Tibial artery (tissue), 4 donors: ENCODE data around the gene DPP10.

Source experiments
- DNase-seq, 2 donors: peaks; one replicate each; pipeline ENCODE4 v3.0.0-alpha.2; 2019
- H3K27ac ChIP-seq, 2 donors: fragments of 200-600 bp; sonication (generic) in 1 of 2; 1 replicate in 1 of 2; 2 replicates in 1 of 2; pipeline ENCODE4 v1.5.1; 2018 to 2019; ENCODE audit warnings: mild to moderate bottlenecking in 1 of 2
- H3K27me3 ChIP-seq, 2 donors: fragments of 200-600 bp; sonication (generic) in 1 of 2; one replicate each; pipeline versions ENCODE4 v1.5.1 to v1.6.0; 2016 to 2019
- H3K36me3 ChIP-seq, 3 donors: fragments of 200-600 bp; sonication (generic) in 2 of 3; one replicate each; pipeline ENCODE4 v1.5.1; 2016 to 2019; ENCODE audit warnings: mild to moderate bottlenecking in 2 of 3
- H3K4me1 ChIP-seq, 4 donors: fragments of 200-600 bp; sonication (generic) in 2 of 4; 1 replicate in 3 of 4; 2 replicates in 1 of 4; pipeline ENCODE4 v1.5.1; 2016 to 2019
- H3K4me3 ChIP-seq, 2 donors: fragments of 200-600 bp; sonication (generic) in 1 of 2; 1 replicate in 1 of 2; 2 replicates in 1 of 2; pipeline ENCODE4 v1.5.1; 2018 to 2019; ENCODE audit warnings: mild to moderate bottlenecking in 2 of 2
- H3K9me3 ChIP-seq, 3 donors: fragments of 200-600 bp; sonication (generic) in 1 of 3; one replicate each; pipeline ENCODE4 v1.5.1; 2016 to 2019
- intact Hi-C: fragments of 100-400 bp; cut with DNase I; formaldehyde crosslinking; loops from one replicate; pipeline ENCODE4 v1.15.0; 2023; ENCODE audit warnings: low total_unique reads
- TF ChIP-seq, protein P1 (sequence below), 2 experiments: fragments of 200-600 bp in 1 of 2; fragments of 450-650 bp in 1 of 2; IDR thresholded peaks; one replicate each; pipeline ENCODE4 v1.5.1; 2017 to 2019; ENCODE audit warnings: antibody characterized with exemption in 2 of 2, mild to moderate bottlenecking in 1 of 2, moderate library complexity in 1 of 2

Gene DPP10

DNA sequence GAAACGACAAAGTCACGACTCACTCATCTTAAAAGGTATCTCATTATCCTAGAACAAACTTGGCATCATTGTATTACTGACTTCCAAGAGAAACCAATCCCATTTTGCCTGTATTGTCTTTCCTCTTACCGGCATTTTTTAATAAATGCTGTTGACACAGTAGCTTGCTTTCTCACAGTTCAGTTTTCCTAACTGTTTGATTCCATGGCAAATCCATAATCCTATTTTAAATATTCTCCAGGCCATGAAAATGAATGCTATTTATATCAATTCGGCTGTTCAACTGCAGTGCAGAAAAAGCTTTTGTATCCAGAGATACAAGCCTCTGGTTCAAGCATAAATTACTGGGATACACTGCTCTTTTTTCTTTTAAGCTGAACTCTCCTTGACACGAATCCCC lies 1241.9 kb downstream of the DPP10 start:
- H3K27me3 ChIP-seq, result no peaks in the 10 kb centered on the region
- DNase-seq, result no peak
- TF ChIP-seq, protein P1, sequence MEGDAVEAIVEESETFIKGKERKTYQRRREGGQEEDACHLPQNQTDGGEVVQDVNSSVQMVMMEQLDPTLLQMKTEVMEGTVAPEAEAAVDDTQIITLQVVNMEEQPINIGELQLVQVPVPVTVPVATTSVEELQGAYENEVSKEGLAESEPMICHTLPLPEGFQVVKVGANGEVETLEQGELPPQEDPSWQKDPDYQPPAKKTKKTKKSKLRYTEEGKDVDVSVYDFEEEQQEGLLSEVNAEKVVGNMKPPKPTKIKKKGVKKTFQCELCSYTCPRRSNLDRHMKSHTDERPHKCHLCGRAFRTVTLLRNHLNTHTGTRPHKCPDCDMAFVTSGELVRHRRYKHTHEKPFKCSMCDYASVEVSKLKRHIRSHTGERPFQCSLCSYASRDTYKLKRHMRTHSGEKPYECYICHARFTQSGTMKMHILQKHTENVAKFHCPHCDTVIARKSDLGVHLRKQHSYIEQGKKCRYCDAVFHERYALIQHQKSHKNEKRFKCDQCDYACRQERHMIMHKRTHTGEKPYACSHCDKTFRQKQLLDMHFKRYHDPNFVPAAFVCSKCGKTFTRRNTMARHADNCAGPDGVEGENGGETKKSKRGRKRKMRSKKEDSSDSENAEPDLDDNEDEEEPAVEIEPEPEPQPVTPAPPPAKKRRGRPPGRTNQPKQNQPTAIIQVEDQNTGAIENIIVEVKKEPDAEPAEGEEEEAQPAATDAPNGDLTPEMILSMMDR (IDR thresholded peaks at IDR 0.05), result no peak
- no peaks in the 10 kb centered on the region for H3K4me1 ChIP-seq
- H3K9me3 ChIP-seq, result no peaks in the 10 kb centered on the region
- intact Hi-C loops, result no loop called here
- no peaks in the 10 kb centered on the region for H3K36me3 ChIP-seq
- H3K4me3 ChIP-seq, result no peak overlapping the region
- H3K27ac ChIP-seq, result no peak overlapping the region

DNA sequence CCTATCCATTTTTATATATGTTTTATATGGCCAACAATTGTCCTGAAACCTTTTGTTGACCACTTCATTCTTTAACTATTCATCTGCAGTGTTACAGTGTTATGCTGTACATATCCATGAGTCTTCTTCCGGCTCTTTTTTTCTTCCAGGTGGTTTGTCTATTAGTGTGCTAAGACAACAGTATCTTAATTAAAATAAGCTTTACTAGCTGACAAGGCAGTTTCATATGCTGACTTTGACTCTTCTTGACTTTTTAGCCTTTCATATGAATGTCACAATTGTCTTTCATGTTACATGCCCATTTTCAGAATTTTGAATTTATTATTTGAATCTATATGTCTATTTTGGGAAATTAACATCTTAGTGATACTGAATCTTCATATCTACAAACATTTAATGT lies 1249.0 kb downstream of the DPP10 start:
- no peak overlapping the region for H3K27ac ChIP-seq
- TF ChIP-seq, protein P1 (IDR thresholded peaks at IDR 0.05), result no peak
- H3K36me3 ChIP-seq, result no peaks in the 10 kb centered on the region
- no peaks in the 10 kb centered on the region for H3K27me3 ChIP-seq
- no peak overlapping the region for H3K4me3 ChIP-seq
- DNase-seq, result no peak
- intact Hi-C loops, result no loop called here
- H3K4me1 ChIP-seq, result no peaks in the 10 kb centered on the region
- H3K9me3 ChIP-seq, result no peaks in the 10 kb centered on the region

DNA sequence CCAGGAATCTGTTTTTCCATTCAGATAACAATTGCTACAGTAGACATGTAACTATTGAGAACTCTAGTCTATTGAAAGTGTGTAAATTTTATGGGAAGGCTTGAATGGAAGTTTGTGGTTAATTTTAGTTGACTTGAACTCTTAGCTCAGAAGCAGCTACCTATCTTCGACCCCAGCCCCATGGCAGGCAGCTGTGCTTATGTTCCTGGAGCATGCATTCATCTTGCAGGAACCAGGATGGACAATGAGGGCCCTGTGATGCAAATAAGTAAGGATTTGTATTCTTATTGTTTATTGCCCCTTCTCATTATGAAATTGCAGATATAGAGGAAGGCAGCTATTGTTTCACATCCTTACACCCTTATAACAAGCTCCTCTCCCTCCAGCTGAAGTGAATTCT lies 1252.2 kb downstream of the DPP10 start:
- no peaks in the 10 kb centered on the region for H3K36me3 ChIP-seq
- H3K4me1 ChIP-seq, result no peaks in the 10 kb centered on the region
- H3K27ac ChIP-seq, result no peak overlapping the region
- TF ChIP-seq, protein P1 (IDR thresholded peaks at IDR 0.05), result no peak
- no peaks in the 10 kb centered on the region for H3K27me3 ChIP-seq
- intact Hi-C loops, result no loop called here
- H3K4me3 ChIP-seq, result no peak overlapping the region
- no peak for DNase-seq
- H3K9me3 ChIP-seq, result no peaks in the 10 kb centered on the region

DNA sequence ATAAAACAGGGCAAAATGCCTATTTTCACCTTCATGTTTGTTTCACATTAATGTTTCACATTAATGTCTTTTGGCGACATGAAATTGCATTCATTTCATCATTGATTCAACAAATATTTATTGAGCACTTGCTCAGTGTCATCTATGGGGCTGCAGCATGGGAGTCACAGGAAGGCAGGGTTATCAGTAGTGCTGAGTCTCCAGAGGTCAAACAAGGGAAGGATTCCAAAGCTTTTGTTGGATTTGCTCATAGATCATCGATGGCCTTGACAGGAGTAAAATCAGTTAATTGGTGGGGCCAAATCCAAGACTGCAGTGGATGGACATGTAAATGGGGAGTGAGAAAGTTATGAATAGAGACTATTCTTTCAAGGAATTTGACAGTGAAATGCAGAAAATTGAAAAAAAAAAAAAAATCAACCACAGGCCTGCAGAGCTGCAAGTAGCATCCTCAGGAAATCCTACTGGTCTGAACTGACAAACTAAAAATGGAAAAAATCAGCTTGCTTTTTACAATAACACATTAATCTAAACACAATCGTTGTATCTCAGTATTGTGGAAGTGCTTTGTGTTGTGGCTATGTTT lies 1290.8 kb downstream of the DPP10 start:
- TF ChIP-seq, protein P1 (IDR thresholded peaks at IDR 0.05), result no peak
- intact Hi-C loops, result no loop called here
- no peaks in the 10 kb centered on the region for H3K4me1 ChIP-seq

DNA sequence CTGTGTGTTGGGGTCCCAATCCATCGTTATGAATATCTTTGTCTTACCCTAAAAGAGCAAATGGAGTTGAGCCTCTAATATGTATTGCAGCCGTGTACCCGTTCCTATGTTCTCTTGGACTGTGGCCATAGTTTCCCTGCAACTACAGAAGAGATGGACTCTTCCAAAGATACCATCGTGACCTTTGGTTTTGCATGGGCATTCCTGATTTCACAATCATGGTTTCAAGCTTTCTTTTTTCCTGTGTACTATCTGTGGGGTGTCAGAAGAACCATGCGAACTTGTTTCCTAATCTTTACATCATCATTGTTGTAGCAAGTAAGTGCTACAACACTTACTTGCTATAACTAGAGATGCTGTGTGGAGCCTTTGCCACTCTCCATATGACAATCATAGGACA lies 1295.7 kb downstream of the DPP10 start:
- H3K27me3 ChIP-seq, result no peaks in the 10 kb centered on the region
- H3K4me3 ChIP-seq, result no peak overlapping the region
- no peaks in the 10 kb centered on the region for H3K9me3 ChIP-seq
- TF ChIP-seq, protein P1 (IDR thresholded peaks at IDR 0.05), result no peak
- no peak for DNase-seq
- no peaks in the 10 kb centered on the region for H3K36me3 ChIP-seq
- H3K27ac ChIP-seq, result no peak overlapping the region
- intact Hi-C loops, result no loop called here
- H3K4me1 ChIP-seq, result no peaks in the 10 kb centered on the region

More for the DNA sequence above, 1290.8 kb downstream of the DPP10 start:
- Histone ChIP-seq H3K36me3 (no peaks in the 10 kb centered on the region), H3K4me3 (no peak overlapping the region), H3K27me3 (no peaks in the 10 kb centered on the region), H3K9me3 (no peaks in the 10 kb centered on the region), H3K27ac (no peak overlapping the region)
- no peak for DNase-seq

DNA sequence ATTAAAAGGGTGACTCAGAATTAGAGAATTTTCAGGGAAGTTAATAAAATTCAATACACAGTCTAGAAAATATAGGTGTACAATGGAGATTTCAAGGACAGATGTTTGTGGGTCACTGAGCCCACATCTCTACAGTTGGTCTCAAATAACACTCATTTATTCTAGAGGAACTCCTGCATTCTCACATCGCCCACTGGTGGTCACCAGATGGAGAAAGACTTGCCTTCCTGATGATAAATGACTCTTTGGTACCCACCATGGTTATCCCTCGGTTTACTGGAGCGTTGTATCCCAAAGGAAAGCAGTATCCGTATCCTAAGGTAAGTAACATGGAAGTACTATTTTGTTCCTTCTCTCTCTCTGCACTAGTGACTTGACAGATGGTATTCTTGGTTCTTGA lies 1297.1 kb downstream of the DPP10 start:
- no peaks in the 10 kb centered on the region for H3K9me3 ChIP-seq
- no peak for DNase-seq
- no peak overlapping the region for H3K4me3 ChIP-seq
- no peaks in the 10 kb centered on the region for H3K4me1 ChIP-seq
- TF ChIP-seq, protein P1 (IDR thresholded peaks at IDR 0.05), result no peak
- no peaks in the 10 kb centered on the region for H3K36me3 ChIP-seq
- no peaks in the 10 kb centered on the region for H3K27me3 ChIP-seq
- no peak overlapping the region for H3K27ac ChIP-seq
- intact Hi-C loops, result no loop called here
